ENCODE data around the gene NRG3.
"Not testable (repeated sequence)": the region's sequence is repeated elsewhere in the genome, so short reads cannot be mapped to it uniquely, and the experiment has no call there.

Gene NRG3

DNA sequence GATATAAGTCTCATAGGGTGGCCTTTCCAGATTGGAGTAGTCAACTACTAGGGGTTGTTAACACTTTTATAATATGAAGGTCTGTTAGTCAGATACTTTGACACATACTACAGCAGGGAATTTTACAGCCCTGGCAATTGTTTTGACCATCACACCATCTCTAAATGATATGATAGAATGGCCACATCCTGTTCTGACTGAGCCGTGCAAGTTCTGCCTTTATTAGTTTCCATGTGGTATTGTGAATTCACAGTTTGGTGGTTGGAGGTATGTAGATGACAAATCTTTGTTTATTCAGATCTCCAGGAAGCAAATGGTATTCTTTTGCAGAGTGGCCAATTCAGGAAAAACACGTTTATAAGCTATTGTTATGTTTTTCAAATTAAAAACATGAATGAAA lies 83.0 kb downstream of the NRG3 start:
- no peak for DNase-seq (ENCODE audit: low read depth in 4 of 4, low spot score in 1 of 4)

DNA sequence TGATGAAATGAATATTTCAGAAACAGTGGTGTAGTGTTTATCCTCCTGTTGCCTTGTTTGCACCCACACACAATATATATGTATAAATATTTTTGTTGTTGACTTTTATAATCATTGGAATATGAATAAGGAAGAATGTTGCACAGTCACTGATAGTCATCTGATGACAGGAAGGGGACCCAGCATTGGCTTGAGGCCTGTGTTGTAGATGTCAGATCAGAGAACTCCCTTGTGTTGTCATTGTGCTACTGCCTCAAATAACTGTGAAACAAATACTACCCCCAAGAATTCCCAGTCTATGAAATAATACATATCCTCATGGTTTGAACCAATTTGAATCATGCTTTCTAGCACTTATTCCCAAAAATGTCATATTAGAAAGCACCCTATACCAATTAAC lies 84.0 kb downstream of the NRG3 start:
- DNase-seq (ENCODE audit: low read depth in 4 of 4, low spot score in 1 of 4): no peak

DNA sequence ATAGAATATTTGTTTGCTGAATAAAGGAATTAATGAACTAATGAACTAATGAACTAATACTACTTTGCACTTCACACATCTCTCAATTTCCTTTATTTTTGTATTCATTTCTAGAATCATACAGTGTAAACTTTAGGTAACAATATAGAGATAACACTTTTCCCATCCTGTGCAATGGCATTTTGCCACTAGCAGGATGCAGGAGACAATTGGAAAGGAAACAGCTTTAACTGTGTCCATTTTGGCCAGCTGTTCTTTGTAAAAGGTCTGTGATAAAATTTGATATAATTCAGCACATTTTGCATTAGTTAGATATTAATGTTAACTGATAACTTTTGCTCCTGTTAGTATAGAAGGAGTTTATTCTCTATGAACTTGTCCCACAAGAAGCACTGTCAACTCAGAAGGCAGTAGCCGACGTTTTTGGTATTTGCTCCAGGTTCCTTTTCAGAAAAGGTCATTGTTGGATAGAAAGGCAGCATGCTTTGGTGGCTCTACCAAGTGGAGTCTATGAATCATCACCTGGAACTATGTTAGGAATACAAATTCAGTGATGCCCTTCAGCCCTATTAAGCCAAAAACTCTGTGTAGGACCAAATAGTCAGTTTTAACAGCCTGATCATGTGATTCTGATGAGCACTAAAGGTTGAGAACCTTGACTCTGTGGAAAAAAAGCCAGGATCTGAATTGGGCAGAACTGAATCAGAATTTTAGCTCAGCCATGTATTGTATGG lies 86.6 kb downstream of the NRG3 start:
- DNase-seq (ENCODE audit: low read depth in 4 of 4, low spot score in 1 of 4): no peak

DNA sequence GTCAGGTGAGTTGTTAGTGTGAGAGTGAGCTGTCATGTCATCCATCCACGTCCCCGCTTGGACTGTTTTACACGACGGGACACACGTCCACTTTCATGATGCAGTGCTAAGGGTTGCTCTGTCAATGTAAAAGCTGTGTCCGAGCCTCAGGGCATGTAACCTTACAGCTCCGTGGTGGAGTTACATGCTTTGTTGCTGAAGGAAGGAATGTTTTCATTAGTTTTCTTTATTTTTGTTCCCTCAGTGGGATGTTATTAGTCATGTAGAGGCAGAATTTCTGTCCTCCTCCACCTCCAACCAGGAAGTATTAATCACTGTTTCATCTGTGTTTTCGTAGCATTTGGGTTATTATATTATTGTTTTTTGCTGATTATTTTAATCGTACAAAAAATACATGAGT lies 88.6 kb downstream of the NRG3 start:
- DNase-seq (ENCODE audit: low read depth in 4 of 4, low spot score in 1 of 4): no peak

DNA sequence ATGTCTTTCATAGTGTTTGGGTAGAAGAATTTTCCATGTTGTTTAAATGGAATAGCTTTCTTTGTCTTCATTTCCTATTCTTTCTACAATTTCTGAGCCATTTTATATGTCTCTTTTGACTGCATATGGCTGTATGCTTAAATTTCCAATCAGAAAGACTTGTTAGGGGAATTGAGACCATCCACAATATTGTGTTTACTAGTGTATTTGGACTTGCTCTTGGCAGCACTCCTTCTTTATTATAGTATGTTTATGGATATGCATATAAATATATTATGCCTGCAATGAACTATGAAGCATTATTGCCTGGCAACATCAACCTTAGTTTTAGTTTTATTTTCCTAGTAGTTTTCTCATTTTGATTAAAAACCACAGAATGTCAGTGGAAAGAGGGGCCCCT lies 92.7 kb downstream of the NRG3 start:
- no peak for DNase-seq (ENCODE audit: low read depth in 4 of 4, low spot score in 1 of 4)

DNA sequence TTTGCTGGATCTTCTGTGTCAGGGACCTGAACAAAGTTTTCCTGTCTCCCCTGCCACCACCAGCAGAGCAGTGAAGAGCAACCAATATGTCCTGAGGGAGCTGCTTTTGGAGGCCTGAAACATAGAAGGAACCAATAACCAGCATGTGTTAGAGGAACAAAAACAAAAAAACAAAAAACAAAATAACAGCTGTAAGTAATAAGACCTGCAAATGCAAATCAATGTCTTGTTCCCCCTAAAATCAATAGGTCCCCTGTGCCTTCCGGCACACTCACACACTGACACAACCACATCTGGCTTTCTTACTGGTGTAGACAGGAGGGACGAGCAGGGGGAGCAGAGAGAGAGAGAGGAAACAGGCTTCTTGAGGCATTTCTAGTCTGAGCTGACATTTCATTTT lies 94.1 kb downstream of the NRG3 start:
- DNase-seq (ENCODE audit: low read depth in 4 of 4, low spot score in 1 of 4): no peak

DNA sequence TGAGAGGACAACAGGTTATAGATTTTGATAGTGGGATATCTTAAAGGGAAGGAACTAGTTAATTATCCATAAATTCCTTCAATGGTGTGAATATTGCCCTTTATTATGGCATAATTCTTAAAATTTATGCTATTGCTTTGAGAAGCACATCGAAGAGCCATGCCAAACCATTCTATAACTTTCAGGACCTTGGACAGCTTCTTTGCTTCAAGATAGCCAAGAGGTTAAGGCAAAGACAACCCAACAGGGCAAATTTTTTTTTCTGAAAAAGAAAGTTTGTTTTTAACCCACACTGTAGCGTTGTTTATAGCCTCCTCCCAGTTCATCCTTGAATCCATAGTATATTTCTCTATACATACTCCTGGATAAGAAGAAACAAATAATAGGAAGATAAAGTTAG lies 103.2 kb downstream of the NRG3 start:
- DNase-seq (ENCODE audit: low read depth in 4 of 4, low spot score in 1 of 4): no peak

DNA sequence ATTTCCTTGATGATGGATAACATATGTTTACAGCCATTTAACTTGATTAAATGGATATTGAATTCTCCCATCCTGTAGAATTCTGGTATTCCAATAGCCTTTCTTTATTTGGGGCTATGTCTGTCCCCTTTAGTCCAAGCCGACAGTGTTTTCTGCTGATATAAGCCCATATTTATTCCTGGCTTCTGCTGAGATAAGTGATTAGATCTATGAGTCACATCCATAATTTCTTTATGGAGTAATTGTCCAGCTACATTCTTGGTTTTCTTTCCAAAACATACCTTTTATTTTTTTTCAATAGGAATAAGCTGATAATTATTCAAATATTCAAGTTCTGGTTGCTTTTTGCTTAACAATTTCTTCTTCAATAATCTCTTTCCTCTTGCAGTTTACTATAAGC lies 106.7 kb downstream of the NRG3 start:
- DNase-seq (ENCODE audit: low read depth in 4 of 4, low spot score in 1 of 4): no peak

DNA sequence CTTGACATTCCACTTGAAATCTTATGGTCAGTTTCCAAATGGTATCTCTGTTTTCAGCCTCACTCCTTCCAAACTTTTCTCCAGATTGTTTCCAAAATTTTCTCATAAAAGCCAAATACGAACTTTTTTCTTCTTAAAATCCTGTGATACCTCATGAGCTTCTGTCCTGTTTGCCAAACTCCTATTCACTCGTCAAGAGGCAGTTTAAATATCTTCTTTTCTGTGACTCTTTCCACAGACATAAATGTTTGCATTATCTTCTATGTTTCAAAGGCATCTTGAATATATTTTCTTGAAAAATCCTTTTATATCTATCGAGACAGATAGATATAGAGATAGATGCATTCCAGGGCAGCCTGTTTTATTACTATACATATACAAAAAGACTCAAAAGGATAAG lies 109.4 kb downstream of the NRG3 start:
- no peak for DNase-seq (ENCODE audit: low read depth in 4 of 4, low spot score in 1 of 4)

DNA sequence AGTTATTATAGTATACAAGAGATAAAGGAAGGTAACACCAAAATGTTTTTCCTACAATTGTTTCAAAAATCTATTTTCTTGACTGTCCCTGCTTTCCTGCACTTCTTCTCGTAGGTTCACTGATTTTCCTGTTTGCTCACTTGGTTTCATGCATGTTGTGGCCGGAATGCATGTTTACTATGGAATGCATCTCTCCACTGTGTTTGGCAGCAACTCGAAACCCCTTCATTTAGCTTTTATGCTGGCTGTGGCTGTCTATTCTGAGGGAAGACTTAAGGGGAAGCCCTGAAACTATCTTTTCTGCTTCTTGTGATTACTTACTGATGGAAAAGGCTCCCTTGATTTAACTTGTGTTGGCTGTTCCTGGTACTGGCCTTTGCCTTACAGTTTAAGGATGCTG lies 120.3 kb downstream of the NRG3 start:
- no peak for DNase-seq (ENCODE audit: low read depth in 4 of 4, low spot score in 1 of 4)

DNA sequence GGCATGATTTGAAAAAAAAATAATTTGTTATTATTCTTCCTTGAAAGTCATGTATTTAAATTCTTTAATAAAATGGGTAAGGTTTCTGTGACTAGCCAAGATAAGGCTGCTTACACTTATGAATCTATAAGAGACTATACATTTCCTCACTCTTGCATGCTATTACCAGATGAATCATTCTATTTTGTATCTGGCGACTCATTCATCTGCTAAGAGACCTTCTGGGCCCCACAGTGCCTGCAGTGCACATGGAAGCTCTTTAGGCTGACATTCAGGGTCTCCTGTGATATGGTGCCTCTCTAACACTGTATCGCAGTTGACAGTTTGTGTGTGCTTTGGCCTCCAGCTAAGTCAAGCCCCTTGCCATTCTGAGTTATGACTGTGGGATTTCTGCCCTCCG lies 121.9 kb downstream of the NRG3 start:
- DNase-seq (ENCODE audit: low read depth in 4 of 4, low spot score in 1 of 4): no peak

DNA sequence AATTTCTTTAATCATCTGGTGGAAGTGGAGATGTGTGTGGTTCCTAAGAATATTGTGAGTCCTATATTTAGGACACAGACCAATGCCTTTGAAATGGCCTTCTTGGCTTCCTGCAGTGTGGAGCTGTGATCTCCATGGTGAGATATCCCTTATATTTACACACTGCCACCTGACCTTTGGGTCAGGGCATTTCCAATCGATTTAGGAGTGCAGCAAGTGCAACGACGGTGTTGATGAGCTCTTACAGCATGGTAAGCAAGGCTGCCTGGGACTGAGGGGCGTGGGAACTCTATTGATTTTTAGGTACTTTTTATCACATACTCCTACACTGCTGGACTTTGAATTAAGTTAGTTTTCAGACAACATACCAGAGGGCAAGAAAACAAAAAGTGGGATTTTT lies 146.0 kb downstream of the NRG3 start:
- no peak for DNase-seq (ENCODE audit: low read depth in 4 of 4, low spot score in 1 of 4)

DNA sequence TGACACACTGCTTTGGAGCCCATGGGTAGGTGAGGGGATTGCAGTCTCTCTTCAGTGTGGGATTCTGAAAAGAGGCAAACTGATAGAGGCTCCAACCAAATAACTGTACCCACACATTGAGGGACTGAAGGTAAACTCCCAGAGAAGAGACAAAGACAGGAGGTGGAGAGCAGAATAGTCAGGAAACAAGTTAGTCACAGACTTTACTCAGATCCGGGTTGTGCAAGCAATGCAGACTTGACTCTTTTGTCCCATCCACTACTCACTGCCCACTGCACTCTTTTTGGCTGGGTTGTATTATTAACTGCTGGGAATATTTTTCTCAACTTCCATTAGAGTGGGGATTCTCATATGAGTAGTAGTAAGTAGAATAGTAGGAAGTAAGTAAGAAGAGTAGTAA lies 152.7 kb downstream of the NRG3 start:
- DNase-seq (ENCODE audit: low read depth in 4 of 4, low spot score in 1 of 4): no peak

DNA sequence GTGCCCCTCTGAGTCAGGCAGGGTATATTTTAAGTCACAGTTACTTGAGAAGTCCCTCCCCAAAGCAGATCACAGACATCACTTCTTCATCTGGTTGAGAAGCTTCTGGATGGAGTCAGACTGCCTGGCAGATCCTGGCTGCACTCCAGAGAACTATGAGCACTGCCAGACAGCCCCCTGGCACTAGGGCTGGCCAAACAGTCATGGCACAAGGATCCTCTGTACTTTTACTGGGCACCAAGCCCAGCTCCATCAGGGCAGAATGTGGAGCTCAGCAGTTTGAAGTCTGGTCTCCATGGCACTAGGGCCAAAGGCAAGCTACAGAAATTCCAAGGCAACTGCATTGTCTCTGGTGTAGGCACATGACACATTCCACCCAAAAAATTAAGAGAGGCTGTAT lies 162.1 kb downstream of the NRG3 start:
- no peak for DNase-seq (ENCODE audit: low read depth in 4 of 4, low spot score in 1 of 4)

DNA sequence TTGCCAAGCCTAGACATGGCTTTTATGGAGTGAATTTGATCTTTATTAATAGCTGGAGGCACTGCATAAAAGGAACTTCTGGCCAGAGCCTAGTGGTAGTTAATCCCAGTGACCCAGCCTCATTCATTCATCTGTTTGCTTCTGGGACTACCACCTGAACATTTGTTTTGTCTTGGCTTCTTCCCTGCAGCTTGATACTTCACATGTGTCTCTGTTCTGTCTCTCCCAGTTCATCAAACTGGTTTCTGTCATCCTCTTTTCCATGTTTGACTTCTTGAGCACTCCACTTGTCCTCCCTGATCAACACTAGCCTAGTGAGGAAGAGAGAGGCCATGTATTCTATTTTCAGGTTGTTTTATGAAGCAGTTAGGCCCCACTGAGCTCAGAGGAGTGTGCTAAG lies 163.6 kb downstream of the NRG3 start:
- no peak for DNase-seq (ENCODE audit: low read depth in 4 of 4, low spot score in 1 of 4)

DNA sequence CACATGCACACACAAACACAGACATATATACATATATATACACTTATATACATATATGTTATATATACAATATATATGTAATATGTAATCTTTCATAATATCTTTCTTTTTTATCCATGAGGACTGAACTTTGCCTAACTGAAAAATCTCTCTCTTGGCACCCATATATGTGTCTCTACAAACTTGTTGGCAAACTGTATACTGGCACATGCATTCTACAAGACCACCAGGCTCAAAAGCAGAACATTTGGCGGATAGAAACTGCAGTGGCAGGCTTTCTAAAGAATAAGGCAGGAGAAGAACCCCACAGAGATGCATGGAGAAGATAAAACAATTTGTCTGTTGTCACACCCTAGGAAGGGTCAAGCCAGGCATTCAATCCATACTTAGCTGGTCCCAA lies 165.3 kb downstream of the NRG3 start:
- no peak for DNase-seq (ENCODE audit: low read depth in 4 of 4, low spot score in 1 of 4)

DNA sequence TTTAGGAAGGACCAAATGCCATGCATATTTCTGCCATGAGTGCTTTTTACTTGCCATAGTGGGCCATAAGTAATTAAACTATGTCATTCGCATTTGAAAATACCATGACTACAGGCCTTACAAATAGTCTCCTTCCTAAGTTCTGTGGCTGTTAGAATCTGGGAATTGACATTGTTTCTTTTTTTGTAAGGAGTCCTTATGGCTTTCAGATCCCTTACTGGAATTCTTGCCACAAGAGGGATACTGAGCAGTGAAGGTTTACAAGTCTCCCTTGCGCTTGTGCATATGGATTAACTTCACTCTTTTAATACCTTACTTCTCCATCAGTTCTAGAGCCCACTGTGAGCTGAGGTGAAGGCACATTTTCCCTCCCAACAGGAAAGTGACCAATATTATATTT lies 166.0 kb downstream of the NRG3 start:
- no peak for DNase-seq (ENCODE audit: low read depth in 4 of 4, low spot score in 1 of 4)

DNA sequence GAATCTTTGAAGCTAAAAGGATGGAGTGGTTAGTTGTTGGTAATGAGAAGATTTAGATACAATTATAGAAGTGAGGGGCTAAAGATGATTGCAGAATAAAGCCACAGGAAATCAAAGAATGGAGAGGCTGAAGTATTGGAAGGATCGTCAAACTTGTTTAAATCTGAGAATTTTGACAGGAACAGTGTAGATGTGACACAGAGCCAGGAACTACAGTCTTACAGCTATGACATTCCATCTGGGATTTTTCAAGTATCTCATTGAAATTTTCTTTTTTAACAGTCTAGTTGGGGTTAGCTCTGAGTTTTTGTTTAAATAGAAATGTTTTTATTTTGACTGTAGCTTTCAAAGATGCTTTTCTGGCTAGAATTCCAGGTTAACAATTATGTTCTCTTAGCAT lies 181.4 kb downstream of the NRG3 start:
- no peak for DNase-seq (ENCODE audit: low read depth in 4 of 4, low spot score in 1 of 4)

DNA sequence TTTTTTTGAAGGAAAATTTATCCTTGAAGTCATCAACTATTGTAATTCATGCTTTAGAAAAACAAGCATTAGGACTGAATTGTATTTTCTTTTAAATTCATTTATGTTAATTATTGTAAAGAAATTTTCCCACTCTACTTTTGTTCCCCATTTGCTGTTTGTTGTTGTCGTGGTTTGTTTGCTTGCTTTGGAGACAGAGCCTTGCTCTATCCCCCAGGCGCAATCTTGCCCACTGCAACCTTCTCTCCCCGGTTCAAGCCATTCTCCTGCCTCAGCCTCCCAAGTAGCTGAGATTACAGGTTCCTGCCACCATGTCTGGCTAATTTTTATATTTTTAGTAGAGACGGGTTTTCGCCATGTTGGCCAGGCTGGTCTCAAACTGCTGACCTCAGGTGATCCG lies 192.2 kb downstream of the NRG3 start:
- DNase-seq (ENCODE audit: low read depth in 4 of 4, low spot score in 1 of 4): not testable (repeated sequence)

DNA sequence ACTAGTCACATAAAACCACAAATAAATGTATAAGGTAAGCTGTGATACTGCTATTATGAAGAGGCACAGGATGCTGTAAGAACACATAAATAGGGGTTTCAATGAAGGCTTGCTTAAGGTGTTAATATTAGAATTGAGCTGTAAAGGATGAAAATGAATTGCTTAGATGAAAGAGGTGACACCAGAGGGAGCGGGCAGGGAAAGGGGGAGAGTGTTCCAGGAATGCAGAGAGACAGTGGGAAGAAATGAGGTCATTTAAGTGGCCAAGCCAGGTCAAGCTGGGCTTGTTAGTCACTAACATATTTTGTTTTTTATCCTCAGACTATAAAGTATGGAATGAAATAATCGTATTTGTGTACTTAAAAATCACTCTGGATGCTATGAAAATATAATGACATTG lies 193.5 kb downstream of the NRG3 start:
- no peak for DNase-seq (ENCODE audit: low read depth in 4 of 4, low spot score in 1 of 4)

DNA sequence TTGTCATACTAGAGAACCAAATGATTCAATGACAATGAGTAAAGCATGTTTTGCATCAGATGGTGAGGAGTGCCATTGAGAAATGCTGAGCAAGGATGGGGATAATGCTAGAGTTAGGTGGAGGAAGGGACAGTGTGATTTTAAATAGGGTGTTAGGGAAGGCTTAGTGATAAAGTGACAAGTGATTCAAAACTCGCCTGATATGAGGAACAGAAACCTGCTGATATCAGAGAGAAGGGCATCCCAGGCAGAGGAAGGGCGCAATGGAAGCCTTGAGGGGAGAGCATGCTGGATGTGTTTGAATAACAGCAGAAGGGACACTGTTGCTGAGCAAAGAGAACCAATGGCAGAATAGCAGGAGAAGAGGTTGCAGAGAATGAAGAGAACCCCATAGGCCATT lies 196.2 kb downstream of the NRG3 start:
- DNase-seq (ENCODE audit: low read depth in 4 of 4, low spot score in 1 of 4): no peak

DNA sequence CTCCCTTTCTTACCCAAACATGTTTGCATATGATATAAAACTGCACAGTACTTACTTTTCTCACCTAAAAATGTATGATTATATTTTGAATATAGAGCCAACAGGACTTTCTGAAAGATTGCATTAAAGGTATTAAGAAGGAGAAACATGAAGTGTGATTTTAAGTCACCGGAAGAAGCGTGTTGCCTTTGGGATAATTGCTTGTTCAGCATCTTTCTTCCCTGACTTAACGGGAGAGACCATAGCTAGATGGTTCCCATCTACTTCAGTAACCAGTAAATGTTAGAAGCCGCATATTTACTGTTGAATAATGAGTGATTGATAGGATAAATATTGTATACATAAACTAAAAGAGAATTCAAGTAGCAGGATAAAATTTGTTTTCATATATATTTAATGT lies 197.1 kb downstream of the NRG3 start:
- no peak for DNase-seq (ENCODE audit: low read depth in 4 of 4, low spot score in 1 of 4)

DNA sequence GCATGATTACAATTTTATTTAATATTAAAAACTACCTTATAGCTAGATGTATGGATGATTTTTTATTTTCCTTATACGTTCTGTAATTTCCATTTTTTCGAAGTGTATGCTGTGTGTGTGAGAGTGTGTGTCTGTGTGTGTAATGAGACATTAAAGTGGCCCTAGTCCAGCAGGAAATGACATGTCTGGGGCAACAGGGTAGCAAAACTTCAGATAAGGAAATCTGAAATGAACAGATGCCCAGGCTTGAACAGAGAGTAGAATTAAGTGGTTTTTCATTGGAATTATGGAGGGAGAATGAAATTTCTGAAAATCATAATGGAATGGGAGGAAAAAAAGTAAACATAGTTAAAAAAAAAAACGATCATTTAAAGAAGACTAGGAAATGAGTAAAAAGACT lies 200.6 kb downstream of the NRG3 start:
- no peak for DNase-seq (ENCODE audit: low read depth in 4 of 4, low spot score in 1 of 4)

DNA sequence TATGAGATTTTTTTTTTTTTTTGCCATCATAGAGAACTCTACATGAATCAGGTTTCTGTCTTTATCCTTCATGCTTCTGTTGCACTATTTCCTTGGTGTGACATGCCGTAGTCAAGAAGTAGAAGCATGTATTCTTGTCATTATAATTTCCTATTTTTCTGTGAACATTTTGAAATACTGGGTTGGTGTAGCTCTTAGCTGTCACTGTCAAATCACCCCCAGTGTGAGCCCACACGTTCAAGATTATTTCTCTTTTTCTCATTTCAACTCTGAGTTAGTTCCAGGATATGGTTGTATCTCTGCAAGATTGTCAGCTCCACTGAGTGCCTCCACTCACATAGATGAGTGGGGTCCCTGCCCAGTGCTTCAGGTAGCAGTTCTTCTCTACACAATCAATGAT lies 209.5 kb downstream of the NRG3 start:
- DNase-seq (ENCODE audit: low read depth in 4 of 4, low spot score in 1 of 4): no peak

Data from stimulated activated CD4-positive, alpha-beta T cell treated with anti-CD3 and anti-CD28 coated beads, Interleukin-1b, Interleukin-23, amount 100 ng/mL, for 24 hours (primary cell).